Activated T-helper 2 cell treated with anti-CD3 and anti-CD28 coated beads, Interferon-gamma antibody, Interleukin-2, Interleukin-4, amounts not matched to agents 10 μg/mL and 5 μg/mL and 100 μg/mL, durations not matched to agents 14 hours and 24 hours and 36 hours (primary cell): ENCODE data around the gene APOC1. TPM values are rescaled to one million over a fixed set of nuclear protein-coding genes. Genes with fewer than 3 reads are reported as not detected.
"Not testable (repeated sequence)": the region's sequence is repeated elsewhere in the genome, so short reads cannot be mapped to it uniquely, and the experiment has no call there.

Experiments
- DNase-seq: peaks from one replicate; pipeline ENCODE4 v3.0.0; 2021; ENCODE audit warnings: low spot score
- H3K27ac Mint-ChIP-seq: one replicate; pipeline ENCODE4 v1.8.0; 2021; ENCODE audit warnings: mixed read lengths
- H3K27me3 Mint-ChIP-seq: one replicate; pipeline ENCODE4 v1.8.0; 2021; ENCODE audit warnings: low read depth, mixed read lengths
- H3K36me3 Mint-ChIP-seq: one replicate; pipeline ENCODE4 v1.8.0; 2021; ENCODE audit warnings: low read depth, mixed read lengths
- H3K4me1 Mint-ChIP-seq: one replicate; pipeline ENCODE4 v1.8.0; 2021; ENCODE audit warnings: low read depth, mixed read lengths
- H3K4me3 Mint-ChIP-seq: one replicate; pipeline ENCODE4 v1.8.0; 2021; ENCODE audit warnings: low read depth, mild to moderate bottlenecking, moderate library complexity, mixed read lengths
- H3K9me3 Mint-ChIP-seq: one replicate; pipeline ENCODE4 v1.8.0; 2021; ENCODE audit warnings: mixed read lengths
- intact Hi-C: fragments of 100-400 bp; cut with micrococcal nuclease; formaldehyde crosslinking; loops from one replicate; pipeline ENCODE4 v1.15.1; 2023
- total RNA-seq: library from RNA; stranded (reverse); gene quantifications from 2 replicates; pipeline ENCODE4 v1.2.3, GENCODE V29; 2022

Gene APOC1
- 3.1 and 6.4 TPM in 2 replicates for total RNA-seq

- H3K9me3 Mint-ChIP-seq, H3K27me3 Mint-ChIP-seq, H3K36me3 Mint-ChIP-seq, intact Hi-C loops: not testable (repeated sequence)
- Mint-ChIP-seq H3K27ac (peak within 1 kb of the TSS; percentile 96), H3K4me1 (peaks cover 27% of the 10 kb centered on the region), H3K4me3 (peak within 1 kb of the TSS; percentile 98)
- peak; percentile 75 for DNase-seq
These were observed at the start of gene APOC1 for GRCh38 chr19:44914433-44915206. APOC1 (plus strand) TSS chr19:44914608; CDS start chr19:44914892, 284 bp downstream.

DNA sequence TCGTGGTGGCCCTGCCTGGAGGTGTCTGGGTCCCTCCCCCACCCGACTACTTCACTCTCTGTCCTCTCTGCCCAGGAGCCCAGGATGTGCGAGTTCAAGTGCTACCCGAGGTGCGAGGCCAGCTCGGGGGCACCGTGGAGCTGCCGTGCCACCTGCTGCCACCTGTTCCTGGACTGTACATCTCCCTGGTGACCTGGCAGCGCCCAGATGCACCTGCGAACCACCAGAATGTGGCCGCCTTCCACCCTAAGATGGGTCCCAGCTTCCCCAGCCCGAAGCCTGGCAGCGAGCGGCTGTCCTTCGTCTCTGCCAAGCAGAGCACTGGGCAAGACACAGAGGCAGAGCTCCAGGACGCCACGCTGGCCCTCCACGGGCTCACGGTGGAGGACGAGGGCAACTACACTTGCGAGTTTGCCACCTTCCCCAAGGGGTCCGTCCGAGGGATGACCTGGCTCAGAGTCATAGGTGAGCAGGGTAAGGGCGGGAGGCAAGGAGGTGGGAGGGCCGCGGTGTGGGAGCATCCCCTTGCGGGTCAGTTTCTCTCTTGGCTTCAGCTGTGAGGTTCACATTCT is 49.1 kb upstream of the APOC1 start:
- Mint-ChIP-seq H3K4me1 (no peaks in the 10 kb centered on the region), H3K4me3 (no peak overlapping the region), H3K36me3 (no peaks in the 10 kb centered on the region), H3K9me3 (no peaks in the 10 kb centered on the region), H3K27me3 (no peaks in the 10 kb centered on the region), H3K27ac (no peak overlapping the region)
- intact Hi-C loops = no loop called here
- no peak for DNase-seq

DNA sequence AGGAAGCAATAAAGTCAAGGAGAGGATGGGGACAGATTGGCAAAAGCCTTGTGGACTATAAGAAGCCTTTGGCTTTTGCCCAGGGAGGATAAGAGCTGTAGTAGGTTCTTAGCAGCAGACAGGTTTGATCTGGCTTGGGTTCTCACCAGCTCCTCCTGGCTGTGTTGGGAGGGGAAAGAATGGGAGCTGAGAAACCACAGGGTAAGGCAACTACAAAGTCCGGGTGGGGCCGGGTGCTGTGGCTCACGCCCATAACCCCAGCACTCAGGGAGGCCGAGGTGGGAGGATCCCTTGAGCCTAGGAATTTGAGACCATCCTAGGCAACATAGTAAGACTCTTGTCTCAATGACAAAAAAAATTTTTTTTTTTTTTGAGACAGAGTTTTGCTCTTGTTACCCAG is 47.7 kb upstream of the APOC1 start:
- Mint-ChIP-seq H3K9me3 (no peaks in the 10 kb centered on the region), H3K4me3 (no peak overlapping the region), H3K36me3 (no peaks in the 10 kb centered on the region), H3K27ac (no peak overlapping the region), H3K4me1 (no peaks in the 10 kb centered on the region), H3K27me3 (no peaks in the 10 kb centered on the region)
- intact Hi-C loops = no loop called here
- no peak for DNase-seq

GRCh38 chr19:44867578-44867977 is 46.8 kb upstream of the APOC1 start:
- Mint-ChIP-seq H3K4me3 (no peak overlapping the region), H3K4me1 (no peaks in the 10 kb centered on the region), H3K27me3 (no peaks in the 10 kb centered on the region), H3K9me3 (no peaks in the 10 kb centered on the region), H3K27ac (no peak overlapping the region), H3K36me3 (no peaks in the 10 kb centered on the region)
- intact Hi-C loops = no loop called here
- DNase-seq = no peak

GRCh38 chr19:44869733-44870470 is 44.5 kb upstream of the APOC1 start:
- intact Hi-C loops = no loop called here
- H3K9me3 Mint-ChIP-seq = no peaks in the 10 kb centered on the region
- H3K27ac Mint-ChIP-seq = no peak overlapping the region
- H3K27me3 Mint-ChIP-seq = no peaks in the 10 kb centered on the region
- H3K36me3 Mint-ChIP-seq = no peaks in the 10 kb centered on the region
- H3K4me1 Mint-ChIP-seq = no peaks in the 10 kb centered on the region
- no peak overlapping the region for H3K4me3 Mint-ChIP-seq
- DNase-seq = no peak

- Mint-ChIP-seq H3K4me3 (no peak overlapping the region), H3K4me1 (no peaks in the 10 kb centered on the region), H3K9me3 (no peaks in the 10 kb centered on the region), H3K36me3 (no peaks in the 10 kb centered on the region), H3K27ac (no peak overlapping the region), H3K27me3 (no peaks in the 10 kb centered on the region)
- DNase-seq = no peak
- intact Hi-C loops = no loop called here
These were observed 42.6 kb upstream of the APOC1 start for GRCh38 chr19:44871809-44872208.

GRCh38 chr19:44872661-44873060 is 41.7 kb upstream of the APOC1 start:
- intact Hi-C loops = no loop called here
- no peak overlapping the region for H3K27ac Mint-ChIP-seq

GRCh38 chr19:44874317-44874716 is 40.1 kb upstream of the APOC1 start:
- Mint-ChIP-seq H3K27me3 (no peaks in the 10 kb centered on the region), H3K4me3 (no peak overlapping the region), H3K36me3 (no peaks in the 10 kb centered on the region), H3K27ac (no peak overlapping the region), H3K9me3 (no peaks in the 10 kb centered on the region), H3K4me1 (no peaks in the 10 kb centered on the region)
- no peak for DNase-seq
- intact Hi-C loops = no loop called here

More at GRCh38 chr19:44872661-44873060, 41.7 kb upstream of the APOC1 start:
- no peak for DNase-seq
- Mint-ChIP-seq H3K4me1 (no peaks in the 10 kb centered on the region), H3K36me3 (no peaks in the 10 kb centered on the region), H3K27me3 (no peaks in the 10 kb centered on the region), H3K4me3 (no peak overlapping the region), H3K9me3 (no peaks in the 10 kb centered on the region)

- no peak overlapping the region for H3K27ac Mint-ChIP-seq
- no peak overlapping the region for H3K4me3 Mint-ChIP-seq
- H3K4me1 Mint-ChIP-seq = no peaks in the 10 kb centered on the region
- no peaks in the 10 kb centered on the region for H3K36me3 Mint-ChIP-seq
- H3K9me3 Mint-ChIP-seq = no peaks in the 10 kb centered on the region
- no peak for DNase-seq
- intact Hi-C loops = no loop called here
- no peaks in the 10 kb centered on the region for H3K27me3 Mint-ChIP-seq
These were observed 38.5 kb upstream of the APOC1 start for GRCh38 chr19:44875666-44876451.

DNA sequence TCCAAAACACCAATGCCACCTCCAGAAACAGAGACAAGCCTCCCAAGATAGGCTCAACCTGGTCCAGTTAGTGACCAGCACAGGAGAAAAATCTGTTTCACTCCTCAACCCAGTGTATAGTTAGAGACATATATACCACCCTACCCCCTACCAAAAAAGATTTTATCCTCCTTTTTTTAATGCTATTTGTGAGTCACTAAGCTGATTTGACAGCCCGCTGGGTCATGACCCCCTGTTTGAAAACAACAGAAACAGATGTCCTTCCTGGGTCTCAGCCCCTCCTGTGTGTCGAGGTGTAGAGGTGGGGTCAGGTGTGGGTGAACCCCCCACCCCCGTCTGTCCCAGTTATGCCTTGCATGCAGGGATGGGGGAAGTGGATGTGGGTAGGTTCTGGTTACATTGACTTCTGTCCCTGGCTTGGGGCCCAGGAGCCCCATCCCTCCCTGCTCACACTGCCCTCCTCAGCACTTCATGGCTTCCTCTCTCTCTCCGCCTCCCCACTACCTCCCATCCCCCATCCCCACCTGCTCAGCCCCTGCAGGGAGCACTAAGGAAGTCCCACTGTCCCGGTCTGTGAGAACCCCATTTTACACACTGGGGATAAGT is 37.4 kb upstream of the APOC1 start:
- intact Hi-C loops = no loop called here
- no peak overlapping the region for H3K4me3 Mint-ChIP-seq
- no peak for DNase-seq
- H3K36me3 Mint-ChIP-seq = no peaks in the 10 kb centered on the region
- H3K27me3 Mint-ChIP-seq = no peaks in the 10 kb centered on the region
- no peaks in the 10 kb centered on the region for H3K4me1 Mint-ChIP-seq
- no peaks in the 10 kb centered on the region for H3K9me3 Mint-ChIP-seq
- no peak overlapping the region for H3K27ac Mint-ChIP-seq

DNA sequence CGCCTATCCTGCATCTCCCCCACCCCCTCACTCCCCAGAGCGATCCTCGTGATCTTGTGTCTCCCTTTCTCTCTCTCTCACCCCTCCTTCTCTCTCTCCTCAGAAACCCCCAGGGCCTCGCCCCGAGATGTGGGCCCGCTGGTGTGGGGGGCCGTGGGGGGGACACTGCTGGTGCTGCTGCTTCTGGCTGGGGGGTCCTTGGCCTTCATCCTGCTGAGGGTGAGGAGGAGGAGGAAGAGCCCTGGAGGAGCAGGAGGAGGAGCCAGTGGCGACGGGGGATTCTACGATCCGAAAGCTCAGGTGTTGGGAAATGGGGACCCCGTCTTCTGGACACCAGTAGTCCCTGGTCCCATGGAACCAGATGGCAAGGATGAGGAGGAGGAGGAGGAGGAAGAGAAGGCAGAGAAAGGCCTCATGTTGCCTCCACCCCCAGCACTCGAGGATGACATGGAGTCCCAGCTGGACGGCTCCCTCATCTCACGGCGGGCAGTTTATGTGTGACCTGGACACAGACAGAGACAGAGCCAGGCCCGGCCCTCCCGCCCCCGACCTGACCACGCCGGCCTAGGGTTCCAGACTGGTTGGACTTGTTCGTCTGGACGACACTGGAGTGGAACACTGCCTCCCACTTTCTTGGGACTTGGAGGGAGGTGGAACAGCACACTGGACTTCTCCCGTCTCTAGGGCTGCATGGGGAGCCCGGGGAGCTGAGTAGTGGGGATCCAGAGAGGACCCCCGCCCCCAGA is 36.1 kb upstream of the APOC1 start:
- Mint-ChIP-seq H3K36me3 (no peaks in the 10 kb centered on the region), H3K4me1 (no peaks in the 10 kb centered on the region), H3K4me3 (no peak overlapping the region), H3K9me3 (no peaks in the 10 kb centered on the region), H3K27ac (no peak overlapping the region), H3K27me3 (no peaks in the 10 kb centered on the region)
- intact Hi-C loops = no loop called here
- DNase-seq = no peak
